GM21526 (cell line): Measurements from ENCODE around the gene ZNF684.
"Not testable (repeated sequence)": the region's sequence is repeated elsewhere in the genome, so short reads cannot be mapped to it uniquely, and the experiment has no call there.

Experiments
- ATAC-seq: cut with Tn5 transposase; IDR thresholded peaks from one replicate; pipeline ENCODE4 v1.9.1; 2021; ENCODE audit warnings: moderate library complexity; ENCODE audit not compliant: unreplicated experiment, low FRiP score

Gene ZNF684

GRCh38 chr1:40531381-40532061, at the start of gene ZNF684:
Gene ZNF684, plus strand, starts transcription at chr1:40531637. Its CDS starts 1,530 bp downstream, at chr1:40533167.
- peak; percentile 89 for ATAC-seq

GRCh38 chr1:40495315-40495903, 36.0 kb upstream of the ZNF684 start:
- ATAC-seq = no peak

GRCh38 chr1:40502651-40503050, 28.8 kb upstream of the ZNF684 start:
- not testable (repeated sequence) for ATAC-seq

- ATAC-seq = no peak
Measured at GRCh38 chr1:40507973-40508372, 23.5 kb upstream of the ZNF684 start.

- ATAC-seq = peak; percentile 88
Measured at GRCh38 chr1:40508375-40509341, 22.8 kb upstream of the ZNF684 start, which contains the start of gene EXO5. Gene EXO5, plus strand, starts transcription at chr1:40508767. Its CDS starts 5,778 bp downstream, at chr1:40514545.

GRCh38 chr1:40519517-40519916, 11.9 kb upstream of the ZNF684 start:
- no peak for ATAC-seq

GRCh38 chr1:40530735-40531380, 579 bp upstream of the ZNF684 start:
- no peak for ATAC-seq

GRCh38 chr1:40532062-40532389, 589 bp downstream of the ZNF684 start:
- ATAC-seq = no peak

- ATAC-seq = no peak
Measured at GRCh38 chr1:40532844-40533424, 1.5 kb downstream of the ZNF684 start.

- ATAC-seq = no peak
Measured at GRCh38 chr1:40534589-40534988, 3.2 kb downstream of the ZNF684 start.

GRCh38 chr1:40535732-40536131, 4.3 kb downstream of the ZNF684 start:
- ATAC-seq = no peak

- ATAC-seq = no peak
Measured at GRCh38 chr1:40539338-40539737, 7.9 kb downstream of the ZNF684 start.

- ATAC-seq = no peak
Measured at GRCh38 chr1:40546957-40547356, 15.5 kb downstream of the ZNF684 start.

- no peak for ATAC-seq
Measured at GRCh38 chr1:40553017-40553416, 21.6 kb downstream of the ZNF684 start.

- ATAC-seq = not testable (repeated sequence)
Measured at GRCh38 chr1:40554807-40555206, 23.4 kb downstream of the ZNF684 start.

- no peak for ATAC-seq
Measured at GRCh38 chr1:40556121-40556520, 24.7 kb downstream of the ZNF684 start.

GRCh38 chr1:40558241-40558640, 26.8 kb downstream of the ZNF684 start:
- ATAC-seq = not testable (repeated sequence)

GRCh38 chr1:40562185-40562584, 30.7 kb downstream of the ZNF684 start:
- ATAC-seq = no peak

- no peak for ATAC-seq
Measured at GRCh38 chr1:40563266-40563665, 31.8 kb downstream of the ZNF684 start.

- no peak for ATAC-seq
Measured at GRCh38 chr1:40564506-40564905, 33.1 kb downstream of the ZNF684 start.
